Mesenchymal stem cell (in vitro differentiated cells and primary cell): ENCODE results near the gene SEC16A.

ENCODE experiments used
- DNase-seq: peaks from one replicate; pipeline ENCODE4 v3.0.0-alpha.2; 2013
- H2AFZ ChIP-seq: one replicate; pipeline ENCODE4 v1.6.1; 2013; ENCODE audit warnings: low read depth, mild to moderate bottlenecking, control low read depth, inconsistent platforms, low read length, moderate library complexity
- H2AK5ac ChIP-seq: 2 replicates; pipeline ENCODE4 v1.6.1; 2013; ENCODE audit warnings: low read length, moderate library complexity, mild to moderate bottlenecking, inconsistent platforms; ENCODE audit not compliant: severe bottlenecking
- H2BK120ac ChIP-seq: one replicate; pipeline ENCODE4 v1.6.1; 2013; ENCODE audit warnings: low read depth, mild to moderate bottlenecking, inconsistent platforms, low read length, moderate library complexity
- H2BK12ac ChIP-seq, 2 experiments: one replicate each; pipeline ENCODE4 v1.6.1; 2013; ENCODE audit warnings: inconsistent platforms in 2 of 2, low read length in 2 of 2, mild to moderate bottlenecking in 2 of 2, moderate library complexity in 2 of 2, control low read depth in 1 of 2
- H2BK15ac ChIP-seq: one replicate; pipeline ENCODE4 v1.6.1; 2013; ENCODE audit warnings: mild to moderate bottlenecking, low read depth, inconsistent platforms; ENCODE audit not compliant: poor library complexity, severe bottlenecking
- H2BK5ac ChIP-seq: 2 replicates; pipeline ENCODE4 v1.6.1; 2013; ENCODE audit warnings: low read depth, mild to moderate bottlenecking, low read length, control low read depth, inconsistent platforms; ENCODE audit not compliant: poor library complexity, severe bottlenecking
- H3K14ac ChIP-seq, 2 experiments: one replicate each; pipeline ENCODE4 v1.6.1; 2013; ENCODE audit warnings: inconsistent platforms in 2 of 2, low read length in 2 of 2, control low read depth in 1 of 2, mild to moderate bottlenecking in 1 of 2, moderate library complexity in 1 of 2
- H3K18ac ChIP-seq, 2 experiments: one replicate each; pipeline ENCODE4 v1.6.1; 2013; ENCODE audit warnings: inconsistent platforms in 2 of 2, low read length in 2 of 2, control low read depth in 1 of 2, low read depth in 1 of 2, mild to moderate bottlenecking in 1 of 2
- H3K23ac ChIP-seq, 2 experiments: one replicate each; pipeline ENCODE4 v1.6.1; 2013; ENCODE audit warnings: inconsistent platforms in 2 of 2, low read length in 2 of 2, mild to moderate bottlenecking in 2 of 2, moderate library complexity in 2 of 2, control low read depth in 1 of 2
- H3K27ac ChIP-seq: 2 replicates; pipeline ENCODE4 v1.5.1; 2013; ENCODE audit warnings: mild to moderate bottlenecking, moderate library complexity, low read length, control low read depth, inconsistent platforms; ENCODE audit not compliant: poor library complexity, severe bottlenecking
- H3K27me3 ChIP-seq, 2 experiments: 2 replicates each; pipeline versions ENCODE4 v1.6.1 to v1.7.0; 2013; ENCODE audit warnings: low read length in 2 of 2, mild to moderate bottlenecking in 2 of 2, moderate library complexity in 2 of 2, control low read depth in 1 of 2, inconsistent platforms in 1 of 2; ENCODE audit not compliant: control insufficient read depth in 1 of 2, insufficient read depth in 1 of 2
- H3K36me3 ChIP-seq, 2 experiments: 2 replicates each; pipeline versions ENCODE4 v1.6.1 to v1.7.0; 2013; ENCODE audit warnings: low read length in 2 of 2, control low read depth in 1 of 2, inconsistent platforms in 1 of 2, low read depth in 1 of 2, mild to moderate bottlenecking in 1 of 2; ENCODE audit not compliant: insufficient read depth in 2 of 2, control insufficient read depth in 1 of 2
- H3K4ac ChIP-seq, 2 experiments: one replicate each; pipeline ENCODE4 v1.6.1; 2013; ENCODE audit warnings: inconsistent platforms in 2 of 2, low read length in 2 of 2, mild to moderate bottlenecking in 2 of 2, moderate library complexity in 2 of 2, control low read depth in 1 of 2, low read depth in 1 of 2
- H3K4me1 ChIP-seq: 2 replicates; pipeline ENCODE4 v1.6.1; 2013; ENCODE audit warnings: low read depth, low read length, control low read depth; ENCODE audit not compliant: control insufficient read depth, insufficient read depth
- H3K4me2 ChIP-seq: 2 replicates; pipeline ENCODE4 v1.6.1; 2013; ENCODE audit warnings: low read length, mild to moderate bottlenecking, inconsistent platforms; ENCODE audit not compliant: poor library complexity, severe bottlenecking
- H3K4me3 ChIP-seq, 2 experiments: 2 replicates each; pipeline versions ENCODE4 v1.5.1 to v1.7.0; 2013; ENCODE audit warnings: low read length in 2 of 2, mild to moderate bottlenecking in 2 of 2, control low read depth in 1 of 2, low read depth in 1 of 2; ENCODE audit not compliant: insufficient read depth in 1 of 2
- H3K79me1 ChIP-seq: replicated peaks from 2 replicates; pipeline ENCODE4 v1.6.1; 2013; ENCODE audit warnings: mild to moderate bottlenecking, control low read depth, low read length, inconsistent platforms; ENCODE audit not compliant: poor library complexity, severe bottlenecking
- H3K9ac ChIP-seq: 2 replicates; pipeline ENCODE4 v1.7.0; 2013; ENCODE audit warnings: mild to moderate bottlenecking, low read length, moderate library complexity
- H3K9me3 ChIP-seq: 2 replicates; pipeline ENCODE4 v1.7.0; 2013; ENCODE audit warnings: mild to moderate bottlenecking, low read length; ENCODE audit not compliant: control insufficient read depth
- H4K8ac ChIP-seq: one replicate; pipeline ENCODE4 v1.6.1; 2013; ENCODE audit warnings: inconsistent platforms, mild to moderate bottlenecking, low read length, moderate library complexity
- H4K91ac ChIP-seq: one replicate; pipeline ENCODE4 v1.6.1; 2013; ENCODE audit warnings: mild to moderate bottlenecking, low read length, inconsistent platforms
- WGBS: methylation state at CpG from one replicate; pipeline ENCODE4 v1.1.7; 2013; ENCODE audit warnings: mixed read lengths; 5-methylcytosine and 5-hydroxymethylcytosine counted together

Gene SEC16A

GRCh38 chr9:136443087-136443486 is 39.8 kb downstream of the SEC16A start:
- H3K27ac ChIP-seq = no peak overlapping the region
- no peak overlapping the region for H4K8ac ChIP-seq
- no peak overlapping the region for H3K23ac ChIP-seq
- no peak overlapping the region for H4K91ac ChIP-seq
- no peak overlapping the region for H2AFZ ChIP-seq
- H2BK5ac ChIP-seq = no peak overlapping the region
- no peak overlapping the region for H3K9ac ChIP-seq
- H3K4me3 ChIP-seq = no peak overlapping the region
- H2BK120ac ChIP-seq = no peak overlapping the region
- no peak overlapping the region for H2BK15ac ChIP-seq
- peaks cover 35% of the 10 kb centered on the region for H3K79me1 ChIP-seq
- H3K4ac ChIP-seq = no peak overlapping the region
- DNase-seq = no peak
- no peak overlapping the region for H3K18ac ChIP-seq
- H2BK12ac ChIP-seq = no peak overlapping the region
- H3K4me1 ChIP-seq = peaks cover 25% of the 10 kb centered on the region
- no peak overlapping the region for H2AK5ac ChIP-seq
- H3K9me3 ChIP-seq = no peaks in the 10 kb centered on the region
- H3K36me3 ChIP-seq = peaks cover 75 to 81% of the 10 kb centered on the region in 2 experiments
- H3K14ac ChIP-seq = no peak overlapping the region
- H3K27me3 ChIP-seq = no peaks in the 10 kb centered on the region
- 94% methylated on average over 13 of the region's 15 CpGs for WGBS
- no peak overlapping the region for H3K4me2 ChIP-seq

DNA sequence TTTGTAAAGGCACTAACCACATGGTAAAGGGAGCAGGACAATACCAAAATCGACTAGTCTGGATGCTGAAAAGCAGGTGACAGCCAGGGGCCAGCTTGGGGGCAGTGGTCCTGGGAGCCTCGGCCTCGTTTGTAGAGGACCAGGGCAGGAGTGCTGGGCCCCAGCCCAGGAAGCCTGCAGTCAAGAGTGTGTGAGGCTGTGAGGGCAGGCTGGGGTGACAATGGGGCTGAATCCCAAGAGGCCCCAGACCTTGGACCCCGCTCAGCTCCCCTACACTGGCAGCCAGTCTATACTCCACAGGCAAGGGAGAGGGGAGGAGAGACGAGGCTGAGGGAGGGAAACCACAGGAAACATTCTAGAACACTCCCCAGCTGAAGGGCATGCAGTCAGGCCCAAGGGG is 40.6 kb downstream of the SEC16A start:
- Histone ChIP-seq H3K14ac (no peak overlapping the region), H3K27me3 (no peaks in the 10 kb centered on the region), H3K36me3 (peaks cover 70 to 73% of the 10 kb centered on the region in 2 experiments), H3K4me2 (no peak overlapping the region), H3K18ac (no peak overlapping the region), H4K8ac (no peak overlapping the region), H3K9ac (no peak overlapping the region), H3K4me3 (no peak overlapping the region), H3K4ac (no peak overlapping the region), H3K23ac (peak overlapping the region in 1 of 2 experiments; percentile 27), H4K91ac (no peak overlapping the region), H3K79me1 (peaks cover 32% of the 10 kb centered on the region), H2BK120ac (no peak overlapping the region), H2BK12ac (no peak overlapping the region), H2BK5ac (no peak overlapping the region), H2BK15ac (no peak overlapping the region), H2AFZ (no peak overlapping the region), H3K9me3 (no peaks in the 10 kb centered on the region), H3K27ac (no peak overlapping the region), H2AK5ac (no peak overlapping the region), H3K4me1 (peaks cover 33% of the 10 kb centered on the region)
- 98% methylated on average over 3 of the region's 5 CpGs for WGBS
- no peak for DNase-seq

GRCh38 chr9:136441681-136442245 is 41.1 kb downstream of the SEC16A start:
- H3K9ac ChIP-seq = no peak overlapping the region
- H3K27me3 ChIP-seq = no peaks in the 10 kb centered on the region
- peaks cover 31% of the 10 kb centered on the region for H3K79me1 ChIP-seq
- no peak overlapping the region for H3K4me3 ChIP-seq
- no peak for DNase-seq
- no peak overlapping the region for H3K4ac ChIP-seq
- WGBS = 93% methylated on average over 17 of the region's 17 CpGs
- H4K91ac ChIP-seq = no peak overlapping the region
- no peak overlapping the region for H2BK15ac ChIP-seq
- no peak overlapping the region for H4K8ac ChIP-seq
- no peak overlapping the region for H2BK5ac ChIP-seq
- no peaks in the 10 kb centered on the region for H3K9me3 ChIP-seq
- no peak overlapping the region for H2AK5ac ChIP-seq
- no peak overlapping the region for H3K23ac ChIP-seq
- H2AFZ ChIP-seq = no peak overlapping the region
- H3K27ac ChIP-seq = no peak overlapping the region
- H3K4me1 ChIP-seq = peaks cover 36% of the 10 kb centered on the region
- no peak overlapping the region for H2BK12ac ChIP-seq
- H3K14ac ChIP-seq = no peak overlapping the region
- no peak overlapping the region for H3K18ac ChIP-seq
- no peak overlapping the region for H3K4me2 ChIP-seq
- no peak overlapping the region for H2BK120ac ChIP-seq
- peaks cover 68% of the 10 kb centered on the region in 2 experiments for H3K36me3 ChIP-seq

- peaks cover 41% of the 10 kb centered on the region for H3K4me1 ChIP-seq
- H3K18ac ChIP-seq = no peak overlapping the region
- WGBS = 81% methylated on average over 15 of the region's 15 CpGs
- H3K23ac ChIP-seq = peak overlapping the region in 1 of 2 experiments; percentile 48
- H3K27me3 ChIP-seq = no peaks in the 10 kb centered on the region
- no peak overlapping the region for H4K8ac ChIP-seq
- H3K4ac ChIP-seq = no peak overlapping the region
- H3K9ac ChIP-seq = no peak overlapping the region
- H3K4me3 ChIP-seq = no peak overlapping the region
- no peak overlapping the region for H4K91ac ChIP-seq
- no peak for DNase-seq
- H3K79me1 ChIP-seq = peaks cover 34% of the 10 kb centered on the region
- no peaks in the 10 kb centered on the region for H3K9me3 ChIP-seq
- H2BK12ac ChIP-seq = no peak overlapping the region
- no peak overlapping the region for H2AFZ ChIP-seq
- no peak overlapping the region for H3K27ac ChIP-seq
- H3K36me3 ChIP-seq = peaks cover 63 to 67% of the 10 kb centered on the region in 2 experiments
- no peak overlapping the region for H2AK5ac ChIP-seq
- H3K14ac ChIP-seq = no peak overlapping the region
- no peak overlapping the region for H2BK15ac ChIP-seq
- H2BK5ac ChIP-seq = no peak overlapping the region
- no peak overlapping the region for H2BK120ac ChIP-seq
- H3K4me2 ChIP-seq = no peak overlapping the region
These were observed 41.6 kb downstream of the SEC16A start for GRCh38 chr9:136441191-136441680.
